ENCODE results near the gene SETD6. TPM values are rescaled to one million over a fixed set of nuclear protein-coding genes. Genes with fewer than 3 reads are reported as not detected.

The SETD6 gene
- total RNA-seq, 1 experiment from 2014 or later: 35.2 TPM

DNA sequence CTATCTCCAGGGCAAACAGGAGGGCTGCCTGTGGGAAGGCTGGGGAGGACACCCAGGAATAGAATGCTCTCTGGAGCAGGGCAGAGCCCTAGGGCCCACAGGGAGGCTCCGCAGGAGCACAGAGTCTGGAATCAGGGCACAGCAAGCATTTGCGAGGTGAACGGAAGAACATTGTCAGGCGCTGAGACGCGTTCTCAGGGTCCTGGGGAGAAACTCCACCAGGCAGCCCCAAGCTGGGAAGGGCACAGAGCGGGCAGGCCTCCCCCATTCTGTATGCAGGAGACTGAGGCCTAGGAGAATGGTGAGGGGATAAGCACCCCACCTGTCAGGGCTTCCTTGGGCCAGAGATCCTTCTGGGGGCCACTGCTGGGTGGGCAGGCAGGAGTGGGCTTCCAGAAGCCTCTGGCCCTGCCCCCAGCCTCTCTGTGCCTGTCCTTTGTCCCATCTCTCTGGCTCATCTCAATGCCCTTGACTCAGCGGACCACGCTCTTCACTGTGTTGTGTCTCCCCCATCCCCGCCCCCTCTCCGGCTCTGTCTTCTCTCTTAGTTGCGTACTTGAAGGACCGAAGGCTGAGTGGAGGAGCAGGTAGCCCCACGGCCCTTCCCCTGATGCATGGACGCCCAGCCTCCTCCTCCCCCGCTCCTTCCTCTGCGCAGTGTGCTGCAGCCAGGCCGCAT lies 5.1 kb upstream of the SETD6 start:
- intact Hi-C loops (cut with micrococcal nuclease; ENCODE audit: unreplicated experiment): no loop called here
- no TSS peak for BruUV-seq (replicated peaks)

DNA sequence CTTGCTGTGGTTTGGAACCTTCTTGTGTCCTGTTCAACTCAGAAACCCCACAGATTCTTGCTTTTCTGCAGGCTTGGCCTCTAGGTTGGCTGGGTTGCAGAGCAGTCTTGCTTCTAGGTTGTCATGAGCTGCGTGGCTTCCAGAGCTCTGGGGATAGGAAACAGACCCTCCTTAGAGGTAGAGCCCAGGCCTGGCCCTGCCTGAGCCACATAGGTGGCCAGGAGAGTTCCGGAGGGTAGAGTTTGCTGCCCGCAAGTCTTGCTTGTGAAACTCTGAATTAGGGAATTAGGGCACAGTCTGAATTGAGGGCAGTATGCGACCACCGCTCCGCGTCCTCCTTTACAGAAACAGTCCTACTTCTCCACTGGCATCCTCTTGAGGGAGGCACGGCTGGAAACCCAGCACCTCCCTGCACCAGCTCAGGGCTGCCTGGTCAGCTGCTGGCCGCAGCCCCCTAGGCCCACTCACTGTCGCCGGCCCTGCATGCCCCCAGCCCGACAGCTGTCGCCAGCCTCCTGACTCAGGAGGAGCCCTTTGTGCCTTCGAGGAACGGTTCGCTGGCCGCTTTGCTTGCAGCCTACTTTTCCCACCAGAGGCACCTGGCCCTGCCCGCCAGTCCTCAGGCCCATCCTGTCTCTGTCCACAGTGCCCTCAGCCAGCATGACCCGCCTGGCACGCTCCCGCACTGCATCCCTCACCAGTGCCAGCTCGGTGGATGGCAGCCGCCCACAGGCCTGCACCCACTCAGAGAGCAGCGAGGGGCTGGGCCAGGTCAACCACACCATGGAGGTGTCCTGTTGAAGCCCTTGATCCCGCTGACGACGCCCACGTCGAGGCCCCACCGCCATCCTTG lies 4.3 kb upstream of the SETD6 start:
- Histone ChIP-seq H3K4me1 (ENCODE audit: insufficient read depth, low read length, poor library complexity, severe bottlenecking) (no peaks in the 10 kb centered on the region), H3K36me3 (ENCODE audit: insufficient read depth, low read length, poor library complexity, severe bottlenecking) (no peaks in the 10 kb centered on the region), H3K27ac (ENCODE audit: low read depth, low read length, poor library complexity, severe bottlenecking) (no peak overlapping the region), H3K9me3 (ENCODE audit: low read depth, low read length, poor library complexity, severe bottlenecking) (no peaks in the 10 kb centered on the region), H3K4me3 (ENCODE audit: low read depth, low read length, poor library complexity, severe bottlenecking) (no peak overlapping the region), H3K27me3 (replicated peaks; ENCODE audit: insufficient read depth, low read depth, low read length, poor library complexity) (no peaks in the 10 kb centered on the region)
- no peak for DNase-seq (ENCODE audit: low spot score)
- BruUV-seq (replicated peaks): no TSS peak
- ChIA-PET CTCF (interaction anchor here (2.3 to 2.6 kb wide), 2 partner anchors 150 to 245 kb away, joined by 13 read pairs; no protein-coding TSS in a partner anchor), POLR2A (ENCODE audit: low non-redundant PET) (no interaction called here)
- intact Hi-C loops (cut with micrococcal nuclease; ENCODE audit: unreplicated experiment): no loop called here
- no peak for TF ChIP-seq EZH2 (IDR thresholded peaks at IDR 0.05; ENCODE audit: borderline replicate concordance, low read depth, low read length, poor library complexity, severe bottlenecking)
- TF ChIP-seq, protein P1, sequence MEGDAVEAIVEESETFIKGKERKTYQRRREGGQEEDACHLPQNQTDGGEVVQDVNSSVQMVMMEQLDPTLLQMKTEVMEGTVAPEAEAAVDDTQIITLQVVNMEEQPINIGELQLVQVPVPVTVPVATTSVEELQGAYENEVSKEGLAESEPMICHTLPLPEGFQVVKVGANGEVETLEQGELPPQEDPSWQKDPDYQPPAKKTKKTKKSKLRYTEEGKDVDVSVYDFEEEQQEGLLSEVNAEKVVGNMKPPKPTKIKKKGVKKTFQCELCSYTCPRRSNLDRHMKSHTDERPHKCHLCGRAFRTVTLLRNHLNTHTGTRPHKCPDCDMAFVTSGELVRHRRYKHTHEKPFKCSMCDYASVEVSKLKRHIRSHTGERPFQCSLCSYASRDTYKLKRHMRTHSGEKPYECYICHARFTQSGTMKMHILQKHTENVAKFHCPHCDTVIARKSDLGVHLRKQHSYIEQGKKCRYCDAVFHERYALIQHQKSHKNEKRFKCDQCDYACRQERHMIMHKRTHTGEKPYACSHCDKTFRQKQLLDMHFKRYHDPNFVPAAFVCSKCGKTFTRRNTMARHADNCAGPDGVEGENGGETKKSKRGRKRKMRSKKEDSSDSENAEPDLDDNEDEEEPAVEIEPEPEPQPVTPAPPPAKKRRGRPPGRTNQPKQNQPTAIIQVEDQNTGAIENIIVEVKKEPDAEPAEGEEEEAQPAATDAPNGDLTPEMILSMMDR (conservative IDR thresholded peaks at IDR 0.05; ENCODE audit: low read depth, low read length): no peak

More for the DNA sequence above, 5.1 kb upstream of the SETD6 start:
- DNase-seq (ENCODE audit: low spot score): no peak
- no peaks in the 10 kb centered on the region for H3K36me3 ChIP-seq (ENCODE audit: insufficient read depth, low read length, poor library complexity, severe bottlenecking)
- ChIA-PET POLR2A (ENCODE audit: low non-redundant PET) (no interaction called here), CTCF (interaction anchor here (2.3 kb wide), 1 partner anchor 246 kb away, joined by 13 read pairs; no protein-coding TSS in a partner anchor)
- no peaks in the 10 kb centered on the region for H3K4me1 ChIP-seq (ENCODE audit: insufficient read depth, low read length, poor library complexity, severe bottlenecking)
- H3K27ac ChIP-seq (ENCODE audit: low read depth, low read length, poor library complexity, severe bottlenecking): no peak overlapping the region
- H3K4me3 ChIP-seq (ENCODE audit: low read depth, low read length, poor library complexity, severe bottlenecking): no peak overlapping the region
- no peaks in the 10 kb centered on the region for H3K27me3 ChIP-seq (replicated peaks; ENCODE audit: insufficient read depth, low read depth, low read length, poor library complexity)
- no peak for TF ChIP-seq EZH2 (IDR thresholded peaks at IDR 0.05; ENCODE audit: borderline replicate concordance, low read depth, low read length, poor library complexity, severe bottlenecking)
- TF ChIP-seq, protein P1 (conservative IDR thresholded peaks at IDR 0.05; ENCODE audit: low read depth, low read length): no peak
- H3K9me3 ChIP-seq (ENCODE audit: low read depth, low read length, poor library complexity, severe bottlenecking): no peaks in the 10 kb centered on the region

DNA sequence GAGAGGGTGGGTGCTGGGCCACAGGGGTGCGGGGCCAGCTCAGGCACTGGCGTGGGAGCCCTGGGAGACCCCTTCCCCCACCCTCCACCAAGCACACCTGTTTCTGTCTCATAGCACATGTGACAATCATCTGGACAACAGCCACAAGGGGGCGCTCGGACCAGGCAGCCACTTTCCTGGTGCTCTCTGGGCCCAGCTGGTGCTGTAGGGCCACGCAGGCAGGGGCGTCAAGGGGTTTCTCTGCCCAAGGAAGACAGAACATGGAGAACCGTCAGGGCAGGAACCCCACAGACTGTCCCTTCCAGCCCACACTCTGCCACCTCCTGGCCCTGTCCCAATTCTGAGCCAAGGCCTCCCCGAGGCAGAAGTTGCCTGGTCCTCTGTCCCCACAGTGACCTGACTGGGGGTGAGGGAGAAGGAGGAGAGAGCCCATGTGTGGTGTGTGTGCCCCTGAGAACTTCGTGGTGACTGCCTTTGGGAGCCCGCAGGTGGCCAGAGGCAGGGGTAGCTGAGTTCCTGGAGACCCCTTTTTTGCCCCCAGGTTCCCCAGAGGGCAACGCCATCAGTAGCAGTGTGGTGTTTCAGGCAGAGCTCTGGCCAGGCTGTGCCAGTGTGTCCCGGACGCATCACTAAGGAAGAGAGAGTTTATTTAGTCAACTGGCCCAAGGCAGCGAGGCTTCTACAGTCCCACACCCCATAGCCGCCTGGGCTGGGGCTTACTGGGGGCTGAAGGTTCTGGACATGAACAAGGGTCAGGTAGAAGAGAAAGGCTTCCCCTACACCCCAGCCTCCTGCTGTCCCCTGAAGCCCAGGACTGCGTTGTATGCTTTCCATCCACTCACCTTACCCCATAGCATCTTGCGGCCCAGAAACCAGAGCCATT lies 3.1 kb upstream of the SETD6 start:
- CTCF ChIA-PET: interaction anchor here (2.3 to 2.6 kb wide), 2 partner anchors 149 to 244 kb away, joined by 13 read pairs; no protein-coding TSS in a partner anchor
- Histone ChIP-seq H3K27me3 (replicated peaks; ENCODE audit: insufficient read depth, low read depth, low read length, poor library complexity) (no peaks in the 10 kb centered on the region), H3K36me3 (ENCODE audit: insufficient read depth, low read length, poor library complexity, severe bottlenecking) (peaks cover 3% of the 10 kb centered on the region), H3K4me1 (ENCODE audit: insufficient read depth, low read length, poor library complexity, severe bottlenecking) (peaks cover 8% of the 10 kb centered on the region), H3K9me3 (ENCODE audit: low read depth, low read length, poor library complexity, severe bottlenecking) (no peaks in the 10 kb centered on the region), H3K27ac (ENCODE audit: low read depth, low read length, poor library complexity, severe bottlenecking) (no peak overlapping the region), H3K4me3 (ENCODE audit: low read depth, low read length, poor library complexity, severe bottlenecking) (no peak overlapping the region)
- peak; percentile 78 for DNase-seq (ENCODE audit: low spot score)
- intact Hi-C loops (cut with micrococcal nuclease; ENCODE audit: unreplicated experiment): loop anchor here (1.0 to 2.0 kb wide), 3 partner anchors 126 to 245 kb away; no protein-coding TSS in a partner anchor
- TF ChIP-seq, protein P1 (conservative IDR thresholded peaks at IDR 0.05; ENCODE audit: low read depth, low read length): peak; percentile 89
- TF ChIP-seq EZH2 (IDR thresholded peaks at IDR 0.05; ENCODE audit: borderline replicate concordance, low read depth, low read length, poor library complexity, severe bottlenecking): no peak
- POLR2A ChIA-PET (ENCODE audit: low non-redundant PET): no interaction called here
- no TSS peak for BruUV-seq (replicated peaks)
